AML-193 (cell line): ENCODE data around the gene SCNN1A.

ENCODE experiments used
- DNase-seq, 2 experiments: peaks; one replicate each; lab custom pipeline; 2025; lab: John Stamatoyannopoulos, UW

The SCNN1A gene

GRCh38 chr12:6375269-6376078, at the start of gene SCNN1A:
SCNN1A (minus strand) TSS chr12:6375563; CDS start chr12:6374783, 780 bp downstream.
- no peak for DNase-seq

- DNase-seq = no peak
Observed at GRCh38 chr12:6424866-6425265, 49.5 kb upstream of the SCNN1A start.

- no peak for DNase-seq
Observed at GRCh38 chr12:6424008-6424347, 48.6 kb upstream of the SCNN1A start.

GRCh38 chr12:6423267-6424007, 48.1 kb upstream of the SCNN1A start:
- DNase-seq = peak; percentile 91 to 94

GRCh38 chr12:6420364-6420763, 45.0 kb upstream of the SCNN1A start:
- no peak for DNase-seq

GRCh38 chr12:6418796-6419195, 43.4 kb upstream of the SCNN1A start:
- DNase-seq = no peak

GRCh38 chr12:6416596-6416995, 41.2 kb upstream of the SCNN1A start:
- peak; percentile 84 for DNase-seq

GRCh38 chr12:6407236-6407954, 32.0 kb upstream of the SCNN1A start:
- no peak for DNase-seq

- DNase-seq = no peak
Observed at GRCh38 chr12:6405963-6406362, 30.6 kb upstream of the SCNN1A start.

- DNase-seq = no peak
Observed at GRCh38 chr12:6404390-6404789, 29.0 kb upstream of the SCNN1A start.

GRCh38 chr12:6399884-6400644, 24.7 kb upstream of the SCNN1A start:
- DNase-seq = no peak

GRCh38 chr12:6396031-6396430, 20.7 kb upstream of the SCNN1A start:
- no peak for DNase-seq

GRCh38 chr12:6394398-6394797, 19.0 kb upstream of the SCNN1A start:
- DNase-seq = no peak

- no peak for DNase-seq
Observed at GRCh38 chr12:6393109-6393508, 17.7 kb upstream of the SCNN1A start.

- DNase-seq = no peak
Observed at GRCh38 chr12:6392504-6392903, 17.1 kb upstream of the SCNN1A start.

GRCh38 chr12:6391013-6391412, 15.7 kb upstream of the SCNN1A start:
- DNase-seq = no peak

- no peak for DNase-seq
Observed at GRCh38 chr12:6390084-6390799, 14.9 kb upstream of the SCNN1A start.

GRCh38 chr12:6387541-6387940, 12.2 kb upstream of the SCNN1A start:
- no peak for DNase-seq

GRCh38 chr12:6386491-6386890, 11.1 kb upstream of the SCNN1A start:
- DNase-seq = no peak

GRCh38 chr12:6386038-6386437, 10.7 kb upstream of the SCNN1A start:
- no peak for DNase-seq
